HG03571 (cell line): ENCODE measurements around the gene RCAN3.
"Not testable (repeated sequence)": the region's sequence is repeated elsewhere in the genome, so short reads cannot be mapped to it uniquely, and the experiment has no call there.

Source experiments
- ATAC-seq: cut with Tn5 transposase; IDR thresholded peaks from one replicate; pipeline ENCODE4 v1.9.1; 2021; ENCODE audit not compliant: unreplicated experiment

RCAN3 gene

DNA sequence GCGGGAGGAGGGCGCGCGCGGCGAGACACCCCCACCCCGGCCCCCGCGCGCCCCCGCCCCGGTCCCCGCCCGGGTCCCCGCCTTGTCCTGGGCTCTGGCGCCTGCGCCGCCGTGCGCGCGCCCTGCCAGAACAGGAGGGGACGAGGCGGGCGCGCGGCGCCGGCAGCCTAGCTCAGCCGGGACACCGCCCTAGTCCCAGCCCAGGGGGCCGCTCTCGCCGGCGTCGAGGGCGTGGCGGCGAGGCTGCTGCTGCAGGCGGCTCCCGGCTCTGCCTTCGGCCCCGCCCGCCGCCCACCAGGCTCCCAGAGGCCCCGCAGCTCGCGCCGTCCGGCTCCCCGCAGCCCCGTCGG lies at the start of gene RCAN3:
TSS of gene RCAN3 (plus strand) at position 128 of the 350 bp plus-strand sequence. CDS start 11,537 bp downstream, outside the sequence.
- ATAC-seq: no peak

GRCh38 chr1:24452922-24453485 lies 49.6 kb upstream of the RCAN3 start:
- ATAC-seq: no peak

DNA sequence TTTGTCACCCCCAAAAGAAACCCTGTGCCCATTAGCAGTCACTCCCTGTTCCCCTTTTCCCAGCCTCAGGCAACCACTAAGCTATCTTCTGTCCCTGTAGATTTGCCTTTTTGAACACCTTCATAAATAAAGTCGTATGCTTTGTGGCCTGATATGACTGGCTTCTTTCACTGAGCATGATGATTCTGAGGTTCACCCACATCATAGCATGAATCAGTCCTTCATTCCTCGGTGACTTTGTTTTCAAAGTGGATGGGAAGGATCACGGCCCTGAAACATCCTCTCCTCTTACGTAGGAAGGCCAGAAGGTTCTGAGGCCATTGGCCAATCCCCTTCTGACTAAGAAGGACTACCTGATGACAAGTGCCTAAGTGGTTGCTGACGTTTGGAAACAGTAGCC lies 48.0 kb upstream of the RCAN3 start:
- ATAC-seq: no peak

DNA sequence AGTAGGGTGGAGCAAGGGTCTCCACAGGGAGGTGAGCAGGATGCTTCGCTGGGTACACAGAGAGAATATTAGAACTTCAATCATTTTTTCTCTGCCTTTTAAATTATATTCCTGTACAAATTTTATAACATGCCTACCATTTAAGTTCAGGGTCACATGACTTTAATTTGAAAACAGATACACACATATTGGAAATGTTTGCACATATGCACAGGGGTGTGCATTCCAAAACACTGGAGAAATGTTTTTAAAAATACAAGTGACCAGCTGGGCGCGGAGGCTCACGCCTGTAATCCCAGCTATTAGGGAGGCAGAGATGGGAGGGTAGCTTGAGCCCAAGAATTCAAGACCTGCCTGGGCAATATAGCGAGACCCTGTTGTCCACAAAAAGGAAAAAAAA lies 47.4 kb upstream of the RCAN3 start:
- ATAC-seq: no peak

DNA sequence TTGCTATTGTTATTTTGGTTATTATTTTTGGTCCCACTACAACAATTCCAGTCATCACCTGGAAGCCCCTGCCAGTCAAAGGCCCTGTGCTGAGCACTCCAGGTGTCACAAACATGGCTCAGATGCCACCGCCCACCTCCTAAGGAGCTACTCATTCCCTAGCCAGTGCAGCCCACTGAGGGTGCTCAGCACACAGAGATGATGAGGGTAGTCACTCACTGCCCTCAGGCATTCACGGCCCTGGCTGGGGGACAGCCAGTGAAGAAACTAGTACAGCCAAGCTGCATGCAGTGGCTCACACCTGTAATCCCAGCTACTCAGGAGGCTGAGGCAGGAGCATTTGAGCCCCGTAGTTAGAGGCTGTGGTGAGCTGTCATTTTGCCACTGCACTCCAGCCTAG lies 44.8 kb upstream of the RCAN3 start:
- ATAC-seq: no peak

DNA sequence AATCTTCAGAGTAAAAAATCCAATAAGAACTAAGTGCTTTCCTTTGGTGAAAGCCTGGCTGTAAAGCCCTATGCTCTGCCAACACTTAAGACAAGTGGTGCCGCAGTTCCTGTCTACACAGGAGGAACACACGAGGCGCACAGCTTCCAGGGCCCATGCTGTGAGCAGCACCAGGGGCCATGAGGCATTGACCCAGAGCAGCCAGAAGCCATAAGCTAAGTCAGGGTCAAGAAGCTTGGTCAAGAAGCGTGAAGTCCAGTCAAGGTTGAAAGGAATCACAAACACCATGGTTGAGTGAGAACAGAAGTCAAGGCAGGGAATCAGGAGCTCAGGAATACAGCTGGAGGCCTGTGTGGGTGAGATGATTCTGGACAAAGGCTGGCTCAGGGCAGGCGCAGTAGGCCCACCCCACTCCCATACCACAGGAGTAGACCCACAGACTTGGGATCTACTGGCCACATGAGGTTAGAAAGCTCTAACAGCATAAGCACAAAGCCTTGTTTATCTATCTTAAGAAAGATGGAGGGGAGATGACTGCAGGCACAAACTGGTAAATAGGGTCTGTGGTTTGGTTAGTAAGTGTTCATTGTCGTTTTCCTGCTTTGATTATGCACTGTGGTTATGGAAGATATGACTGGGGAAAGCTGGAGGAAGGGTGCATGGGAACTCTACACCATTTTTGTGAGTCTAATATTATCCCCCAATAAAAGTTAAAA lies 42.9 kb upstream of the RCAN3 start:
- ATAC-seq: no peak

DNA sequence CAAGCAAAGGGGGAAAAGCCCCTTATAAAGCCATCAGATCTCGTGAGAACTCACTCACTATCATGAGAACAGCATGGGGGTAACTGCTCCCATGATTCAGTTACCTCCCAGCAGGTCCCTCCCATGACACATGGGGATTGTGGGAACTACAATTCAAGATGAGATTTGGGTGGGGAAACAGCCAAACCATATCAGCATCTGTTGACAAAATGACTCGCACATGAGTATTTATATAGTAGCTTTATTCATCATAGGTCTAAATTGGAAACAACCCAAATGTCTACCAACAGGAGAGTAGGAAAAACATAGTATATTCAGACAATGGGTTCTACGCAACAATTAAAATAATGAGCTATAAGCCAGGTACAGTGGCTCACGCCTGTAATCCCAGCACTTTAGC lies 40.5 kb upstream of the RCAN3 start:
- not testable (repeated sequence) for ATAC-seq

GRCh38 chr1:24463776-24464735 lies 38.6 kb upstream of the RCAN3 start:
- no peak for ATAC-seq

GRCh38 chr1:24465099-24465498 lies 37.5 kb upstream of the RCAN3 start:
- ATAC-seq: no peak

GRCh38 chr1:24465638-24466037 lies 37.0 kb upstream of the RCAN3 start:
- ATAC-seq: no peak

DNA sequence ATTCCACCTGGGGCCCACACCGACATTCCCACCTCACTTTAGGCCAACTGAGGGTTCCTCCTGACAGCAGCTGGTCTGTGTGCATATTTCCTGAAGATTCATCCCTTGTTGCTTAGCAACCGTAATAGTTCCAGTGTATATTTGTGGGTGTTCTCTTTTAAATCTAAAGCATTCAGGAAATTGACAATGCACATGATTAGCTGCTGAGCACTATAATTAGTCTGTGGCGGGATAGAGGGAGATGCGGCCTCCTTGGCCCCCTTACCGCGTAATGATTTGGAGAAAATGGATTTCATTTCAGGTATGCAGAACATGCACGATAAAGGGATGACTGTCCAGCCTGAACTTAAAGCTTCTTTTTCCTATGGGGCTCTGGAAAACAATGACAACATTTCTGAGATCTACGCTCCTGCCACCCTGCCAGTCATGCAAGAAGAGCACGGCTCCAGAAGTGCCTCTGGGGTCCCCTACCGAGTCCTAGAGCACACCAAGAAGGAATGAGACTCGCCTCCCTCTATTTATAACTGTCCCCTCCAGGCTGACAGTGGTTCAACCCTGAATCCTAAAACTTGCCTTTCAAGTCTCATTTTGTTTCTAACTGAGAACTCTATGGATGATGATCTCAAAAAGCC lies 33.8 kb upstream of the RCAN3 start:
- no peak for ATAC-seq

- ATAC-seq: no peak
These were observed 32.0 kb upstream of the RCAN3 start for GRCh38 chr1:24470592-24470991.

DNA sequence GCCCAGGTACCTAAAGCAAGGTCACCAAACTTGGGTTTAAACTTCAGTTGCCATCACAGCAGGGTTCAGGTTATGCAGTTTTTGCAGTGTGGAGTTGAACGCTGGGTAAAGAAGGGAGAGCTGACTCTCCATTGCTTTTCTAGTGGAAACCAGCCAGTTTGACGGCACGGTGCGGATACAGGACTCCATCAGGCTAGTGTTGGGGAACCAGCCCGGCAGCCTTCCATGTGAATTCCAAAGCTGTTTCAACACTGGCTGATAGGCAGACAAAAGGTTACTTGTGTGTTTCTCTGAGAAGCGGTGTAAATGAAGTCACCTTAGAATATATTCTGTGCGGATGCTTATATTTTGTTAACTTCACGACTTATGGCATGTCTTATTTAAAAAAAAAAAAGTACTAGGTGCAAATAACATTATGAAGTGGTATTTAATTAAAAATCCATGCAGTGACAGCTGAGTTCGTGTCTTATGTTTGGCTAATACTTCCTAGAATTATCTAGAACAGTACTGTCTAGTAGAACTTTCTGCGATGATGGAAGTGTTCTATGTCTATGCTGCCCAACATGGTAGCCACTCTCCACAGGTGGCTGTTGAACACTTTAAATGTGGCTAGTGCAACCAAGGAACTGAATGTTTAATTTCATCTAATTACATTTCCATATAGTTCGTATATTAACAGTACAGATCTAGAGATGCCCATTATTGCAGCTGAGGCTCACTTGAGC lies 29.9 kb upstream of the RCAN3 start:
- ATAC-seq: no peak

DNA sequence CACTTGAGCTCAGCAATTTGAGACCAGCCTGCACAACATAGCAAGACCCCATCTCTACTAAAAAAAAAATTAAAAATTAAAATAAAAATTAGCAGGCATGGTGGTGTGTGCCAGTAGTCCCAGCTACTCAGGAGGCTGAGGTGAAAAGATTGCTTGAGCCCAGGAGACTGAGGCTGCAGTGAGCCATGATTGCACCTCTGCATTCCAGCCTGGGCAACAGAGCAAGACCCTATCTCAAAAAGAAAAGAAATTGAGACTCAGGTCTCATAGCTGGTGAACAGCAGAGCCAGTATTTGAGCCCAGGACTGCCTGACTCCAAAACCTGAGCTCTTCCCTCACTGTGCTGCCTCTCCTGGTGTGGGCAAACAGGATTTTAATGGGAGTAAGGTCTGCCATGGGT lies 28.4 kb upstream of the RCAN3 start:
- ATAC-seq: no peak

DNA sequence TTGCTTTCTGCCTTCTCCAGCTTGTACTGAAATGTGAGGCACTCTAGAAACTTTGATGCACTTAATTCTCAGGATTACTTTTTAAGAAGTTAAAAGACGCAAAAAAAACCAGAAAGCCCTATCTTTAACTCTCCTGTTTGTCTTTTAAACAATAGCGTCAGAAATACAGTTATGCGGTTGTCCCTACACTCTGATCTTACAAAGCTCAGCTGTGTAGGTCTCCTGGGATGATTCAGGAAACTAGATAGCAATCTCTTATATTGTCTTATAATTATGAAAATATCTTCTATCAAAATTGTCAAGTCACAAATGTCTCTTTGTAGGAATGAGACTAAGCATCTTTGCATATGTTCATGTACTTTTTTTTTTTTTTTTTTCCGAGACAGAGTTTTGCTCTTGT lies 26.9 kb upstream of the RCAN3 start:
- no peak for ATAC-seq

DNA sequence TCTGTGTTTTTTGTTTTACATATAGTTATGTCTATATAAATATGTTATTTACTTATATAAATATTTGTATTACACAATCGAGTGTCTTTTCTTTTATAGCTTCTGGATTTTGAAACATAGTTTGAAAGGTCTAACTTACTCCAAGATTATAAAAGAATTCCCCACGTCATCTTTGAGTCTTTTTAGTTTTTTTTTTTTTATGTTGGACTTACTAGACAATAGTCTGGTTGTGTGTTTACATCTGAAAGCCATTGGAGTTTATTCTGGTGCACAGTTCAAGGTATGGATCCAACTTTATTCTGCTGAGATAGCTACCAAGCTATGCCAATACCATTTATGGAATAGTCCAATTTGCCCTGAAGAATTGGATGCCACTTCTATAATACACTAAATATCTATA lies 26.1 kb upstream of the RCAN3 start:
- no peak for ATAC-seq

DNA sequence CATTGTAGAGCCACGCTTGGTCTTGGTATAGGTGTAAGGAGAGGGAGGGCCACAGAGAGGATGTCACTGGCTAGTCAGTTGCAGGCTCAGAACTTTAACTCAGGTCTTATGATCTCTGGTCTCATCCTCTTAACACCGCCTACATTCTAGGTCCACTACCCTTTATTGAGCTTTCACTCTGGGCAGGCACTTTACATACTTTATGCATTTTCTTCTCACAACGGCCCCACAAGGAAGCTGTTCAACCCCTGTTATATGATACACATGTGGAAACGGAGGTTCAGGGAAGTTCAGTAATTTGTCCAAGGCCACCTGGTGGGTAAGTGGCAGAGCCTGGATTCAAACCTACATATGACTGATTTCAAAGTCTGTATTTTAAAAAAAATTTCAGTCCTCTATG lies 25.3 kb upstream of the RCAN3 start:
- ATAC-seq: no peak

- no peak for ATAC-seq
These were observed 21.5 kb upstream of the RCAN3 start for GRCh38 chr1:24481101-24481500.

- no peak for ATAC-seq
These were observed 20.6 kb upstream of the RCAN3 start for GRCh38 chr1:24481843-24482610.

- no peak for ATAC-seq
These were observed 19.2 kb upstream of the RCAN3 start for GRCh38 chr1:24483441-24483840.
